Activated CD4-positive, alpha-beta T cell treated with anti-CD3 and anti-CD28 coated beads, Interleukin-2, amount 50 U/mL, for 24 hours (primary cell): ENCODE measurements around the gene GHRL.

Source experiments
- DNase-seq, 2 donors: peaks; one replicate each; pipeline ENCODE4 v3.0.0-alpha.2; 2020; ENCODE audit warnings: low read depth in 1 of 2, low spot score in 1 of 2

Gene GHRL

GRCh38 chr3:10328460-10329071, 35.8 kb upstream of the GHRL start:
- DNase-seq, result no peak

GRCh38 chr3:10327592-10327991, 34.8 kb upstream of the GHRL start:
- DNase-seq, result no peak

GRCh38 chr3:10322352-10322710, 29.6 kb upstream of the GHRL start:
- DNase-seq, result no peak

GRCh38 chr3:10321630-10322351, 29.0 kb upstream of the GHRL start:
- no peak for DNase-seq

- no peak for DNase-seq
These were observed 27.6 kb upstream of the GHRL start for GRCh38 chr3:10320320-10320677.

GRCh38 chr3:10319804-10320203, 27.1 kb upstream of the GHRL start:
- DNase-seq, result no peak

GRCh38 chr3:10319251-10319650, 26.5 kb upstream of the GHRL start:
- no peak for DNase-seq

GRCh38 chr3:10317961-10318350, 25.2 kb upstream of the GHRL start:
- DNase-seq, result no peak

GRCh38 chr3:10317311-10317960, 24.7 kb upstream of the GHRL start:
- no peak for DNase-seq

GRCh38 chr3:10315771-10316344, 23.1 kb upstream of the GHRL start:
- no peak for DNase-seq

- DNase-seq, result no peak
These were observed 22.4 kb upstream of the GHRL start for GRCh38 chr3:10315101-10315500.

GRCh38 chr3:10312861-10313260, 20.1 kb upstream of the GHRL start:
- DNase-seq, result no peak

- no peak for DNase-seq
These were observed 19.6 kb upstream of the GHRL start for GRCh38 chr3:10312391-10312790.

- no peak for DNase-seq
These were observed 19.0 kb upstream of the GHRL start for GRCh38 chr3:10311710-10312109.

GRCh38 chr3:10310578-10310977, 17.8 kb upstream of the GHRL start:
- no peak for DNase-seq

- no peak for DNase-seq
These were observed 17.0 kb upstream of the GHRL start for GRCh38 chr3:10309736-10310135.

- DNase-seq, result no peak
These were observed 15.9 kb upstream of the GHRL start for GRCh38 chr3:10308678-10309077.

GRCh38 chr3:10306156-10306555, 13.4 kb upstream of the GHRL start:
- DNase-seq, result no peak

- DNase-seq, result no peak
These were observed 12.7 kb upstream of the GHRL start for GRCh38 chr3:10305331-10305902.

- no peak for DNase-seq
These were observed 12.2 kb upstream of the GHRL start for GRCh38 chr3:10304905-10305304.

- no peak for DNase-seq
These were observed 11.0 kb upstream of the GHRL start for GRCh38 chr3:10303785-10304184.

GRCh38 chr3:10303105-10303504, 10.4 kb upstream of the GHRL start:
- no peak for DNase-seq
